Measurements from ENCODE around the gene MYO9A. TPM values are rescaled to one million over a fixed set of nuclear protein-coding genes. Genes with fewer than 3 reads are reported as not detected.
"Not testable (repeated sequence)": the region's sequence is repeated elsewhere in the genome, so short reads cannot be mapped to it uniquely, and the experiment has no call there.

The MYO9A gene
- total RNA-seq, 2 donors from 2014 or later: 24.0 to 28.6 TPM

DNA sequence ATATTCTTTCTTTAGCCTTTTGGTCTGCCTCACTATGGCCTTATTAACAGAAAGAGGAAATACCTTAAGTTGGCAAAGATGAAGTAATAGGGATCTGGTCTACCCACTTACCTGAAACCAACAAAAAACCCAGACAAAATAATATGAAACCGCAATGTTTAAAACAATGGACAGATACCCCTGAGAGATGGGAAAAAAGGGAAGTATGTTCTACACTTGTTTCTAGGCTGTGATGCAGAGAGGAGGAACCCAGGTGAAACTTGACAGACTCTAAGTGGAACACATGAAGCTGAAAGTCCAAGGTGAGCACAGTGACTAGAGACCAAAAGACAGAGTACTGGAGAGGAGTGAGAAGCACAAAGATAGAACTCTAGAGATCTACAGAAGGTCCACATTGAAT, 229.2 kb downstream of the MYO9A start:
- no peak for ATAC-seq (replicated peaks in 1 of 2)
- Mint-ChIP-seq H3K27me3 (ENCODE audit: low read depth) (no peaks in the 10 kb centered on the region), H3K4me3 (no peak overlapping the region), H3K27ac (no peak overlapping the region), H3K4me1 (ENCODE audit: low read depth) (no peaks in the 10 kb centered on the region), H3K9me3 (no peaks in the 10 kb centered on the region), H3K36me3 (ENCODE audit: insufficient read depth in 2 of 2) (peaks cover 0 to 5% of the 10 kb centered on the region in 2 donors)
- DNase-seq: no peak

DNA sequence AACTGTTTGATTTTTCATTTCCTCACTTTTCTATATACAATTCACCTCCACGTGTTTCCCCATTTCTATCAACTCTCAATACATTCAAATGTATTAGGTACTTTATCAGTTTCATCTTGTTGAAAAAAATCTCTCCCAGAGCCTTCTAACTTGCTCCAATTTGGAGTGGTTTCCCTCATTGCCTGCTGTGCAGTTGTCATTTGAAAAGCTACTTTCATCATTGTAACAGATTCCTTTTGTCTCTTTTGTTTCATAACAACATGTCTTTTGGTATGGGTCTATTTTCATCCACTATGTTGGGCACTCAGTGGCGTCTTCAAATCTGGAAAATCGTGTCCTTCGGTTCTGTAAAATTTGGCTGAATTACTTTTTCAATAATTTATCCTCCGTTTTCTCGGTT, 232.6 kb downstream of the MYO9A start:
- H3K27me3 Mint-ChIP-seq (ENCODE audit: low read depth): no peaks in the 10 kb centered on the region
- no peak overlapping the region for H3K4me3 Mint-ChIP-seq
- ATAC-seq (replicated peaks in 1 of 2) (no peak), DNase-seq (no peak)
- peaks cover 0 to 6% of the 10 kb centered on the region in 2 donors for H3K36me3 Mint-ChIP-seq (ENCODE audit: insufficient read depth in 2 of 2)
- no peak overlapping the region for H3K27ac Mint-ChIP-seq
- H3K4me1 Mint-ChIP-seq (ENCODE audit: low read depth): no peaks in the 10 kb centered on the region
- H3K9me3 Mint-ChIP-seq: no peaks in the 10 kb centered on the region

DNA sequence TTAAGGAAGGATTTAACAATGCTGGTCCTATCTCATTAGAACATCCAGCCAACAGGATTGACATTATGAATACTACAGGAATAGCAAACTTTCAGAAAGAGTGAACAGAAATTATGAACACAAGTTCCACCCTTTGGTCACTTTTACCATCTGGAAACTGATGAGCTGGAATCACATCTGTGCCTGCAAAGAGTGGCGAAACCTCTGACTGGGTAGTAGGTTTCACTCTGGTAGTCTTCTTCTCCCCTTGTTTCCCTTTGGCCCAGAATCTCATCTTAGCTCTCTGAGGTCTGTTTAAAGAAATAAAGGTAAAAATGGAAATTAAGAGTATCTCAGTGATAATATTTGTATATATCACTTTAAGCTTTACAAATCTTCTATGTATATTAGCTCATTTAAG, 234.5 kb downstream of the MYO9A start:
- no peaks in the 10 kb centered on the region for H3K9me3 Mint-ChIP-seq
- no peak for ATAC-seq (replicated peaks in 1 of 2)
- H3K36me3 Mint-ChIP-seq (ENCODE audit: insufficient read depth in 2 of 2): peaks cover 0 to 4% of the 10 kb centered on the region in 2 donors
- DNase-seq: no peak
- no peak overlapping the region for H3K27ac Mint-ChIP-seq
- H3K27me3 Mint-ChIP-seq (ENCODE audit: low read depth): no peaks in the 10 kb centered on the region
- H3K4me3 Mint-ChIP-seq: no peak overlapping the region
- H3K4me1 Mint-ChIP-seq (ENCODE audit: low read depth): no peaks in the 10 kb centered on the region

DNA sequence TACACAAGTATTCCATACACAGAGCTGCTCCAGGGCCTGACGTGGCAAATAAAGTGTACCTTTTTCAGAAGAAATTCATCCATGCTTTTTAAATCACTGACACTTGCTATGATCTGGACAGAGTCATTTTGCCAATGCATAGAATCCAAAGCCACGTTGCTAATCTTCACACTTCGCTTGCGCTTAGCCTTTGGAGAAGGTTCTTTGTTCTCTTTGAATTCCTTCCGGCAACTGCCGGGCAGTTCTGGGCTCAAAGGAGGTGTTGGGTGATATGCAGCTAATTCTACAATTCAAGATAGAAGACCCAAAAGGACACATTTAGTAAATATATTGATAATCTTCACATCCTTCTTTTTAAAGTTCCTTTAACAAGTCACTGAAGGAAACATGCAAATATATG, 237.7 kb downstream of the MYO9A start:
- DNase-seq (no peak), ATAC-seq (replicated peaks in 1 of 2) (no peak)
- Mint-ChIP-seq H3K9me3 (no peaks in the 10 kb centered on the region), H3K27me3 (ENCODE audit: low read depth) (no peaks in the 10 kb centered on the region), H3K4me3 (no peak overlapping the region), H3K4me1 (ENCODE audit: low read depth) (no peaks in the 10 kb centered on the region), H3K27ac (no peak overlapping the region), H3K36me3 (ENCODE audit: insufficient read depth in 2 of 2) (peaks cover 0 to 1% of the 10 kb centered on the region in 2 donors)

DNA sequence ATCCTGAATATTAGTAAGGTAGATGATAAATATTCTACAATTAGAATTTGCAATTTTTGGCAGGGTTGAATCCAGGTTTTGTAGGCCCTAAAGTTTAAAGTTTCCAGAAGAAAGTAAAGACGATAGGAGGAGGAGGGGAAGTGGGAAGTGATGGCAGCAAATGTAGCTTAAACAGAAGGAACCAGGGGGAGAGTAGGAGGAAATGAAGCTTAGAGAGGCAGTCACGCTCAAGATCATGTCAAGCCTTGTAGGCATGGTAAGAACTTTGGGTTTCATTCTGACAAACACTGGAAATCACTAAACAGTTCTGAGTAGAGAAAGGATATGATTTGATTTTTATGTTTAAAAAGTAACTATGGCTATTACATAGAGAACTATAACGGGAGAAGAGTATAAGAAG, 243.7 kb downstream of the MYO9A start:
- Mint-ChIP-seq H3K4me3 (no peak overlapping the region), H3K27me3 (ENCODE audit: low read depth) (no peaks in the 10 kb centered on the region), H3K9me3 (no peaks in the 10 kb centered on the region), H3K4me1 (ENCODE audit: low read depth) (no peaks in the 10 kb centered on the region), H3K36me3 (ENCODE audit: insufficient read depth in 2 of 2) (no peaks in the 10 kb centered on the region), H3K27ac (no peak overlapping the region)
- ATAC-seq (replicated peaks in 1 of 2) (no peak), DNase-seq (no peak)

DNA sequence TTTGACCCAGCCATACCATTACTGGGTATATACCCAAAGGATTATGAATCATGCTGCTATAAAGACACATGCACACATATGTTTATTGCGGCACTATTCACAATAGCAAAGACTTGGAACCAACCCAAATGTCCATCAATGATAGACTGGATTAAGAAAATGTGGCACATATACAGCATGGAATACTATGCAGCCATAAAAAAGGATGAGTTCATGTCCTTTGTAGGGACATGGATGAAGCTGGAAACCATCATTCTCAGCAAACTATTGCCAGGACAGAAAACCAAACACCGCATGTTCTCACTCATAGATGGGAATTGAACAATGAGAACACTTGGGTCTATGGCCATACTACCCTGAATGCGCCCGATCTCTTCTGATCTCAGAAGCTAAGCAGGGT, 259.7 kb downstream of the MYO9A start:
- not testable (repeated sequence) for DNase-seq; H3K4me3 Mint-ChIP-seq; H3K27ac Mint-ChIP-seq; H3K4me1 Mint-ChIP-seq (ENCODE audit: low read depth); H3K27me3 Mint-ChIP-seq (ENCODE audit: low read depth); ATAC-seq (replicated peaks in 1 of 2); H3K36me3 Mint-ChIP-seq (ENCODE audit: insufficient read depth in 2 of 2); H3K9me3 Mint-ChIP-seq

DNA sequence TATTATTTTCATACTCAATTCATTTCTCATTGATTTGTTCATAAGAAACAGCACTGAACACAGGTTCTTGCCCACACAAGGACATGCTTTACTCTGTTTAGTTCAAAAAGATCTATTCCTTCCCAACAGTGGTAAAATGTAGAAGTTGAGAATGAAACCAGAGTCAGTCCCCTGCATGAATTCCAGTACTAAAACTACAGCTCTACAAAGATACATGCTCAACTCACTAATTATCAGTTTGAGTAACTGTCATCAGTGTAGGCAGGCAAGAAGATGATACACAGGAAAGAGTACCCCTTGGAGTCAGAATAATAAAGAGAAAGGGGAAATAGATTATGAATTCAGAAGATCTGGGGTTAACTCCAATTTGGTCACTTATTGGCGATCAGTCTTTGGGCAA, 264.4 kb downstream of the MYO9A start:
- H3K36me3 Mint-ChIP-seq (ENCODE audit: insufficient read depth in 2 of 2): peaks cover 0 to 5% of the 10 kb centered on the region in 2 donors
- no peaks in the 10 kb centered on the region for H3K9me3 Mint-ChIP-seq
- peak overlapping the region; percentile 68 for H3K27ac Mint-ChIP-seq
- no peaks in the 10 kb centered on the region for H3K4me1 Mint-ChIP-seq (ENCODE audit: low read depth)
- peak overlapping the region in 1 of 2 donors; percentile 6 for H3K4me3 Mint-ChIP-seq
- ATAC-seq (replicated peaks in 1 of 2) (peak; percentile 47 to 77), DNase-seq (no peak)
- no peaks in the 10 kb centered on the region for H3K27me3 Mint-ChIP-seq (ENCODE audit: low read depth)

DNA sequence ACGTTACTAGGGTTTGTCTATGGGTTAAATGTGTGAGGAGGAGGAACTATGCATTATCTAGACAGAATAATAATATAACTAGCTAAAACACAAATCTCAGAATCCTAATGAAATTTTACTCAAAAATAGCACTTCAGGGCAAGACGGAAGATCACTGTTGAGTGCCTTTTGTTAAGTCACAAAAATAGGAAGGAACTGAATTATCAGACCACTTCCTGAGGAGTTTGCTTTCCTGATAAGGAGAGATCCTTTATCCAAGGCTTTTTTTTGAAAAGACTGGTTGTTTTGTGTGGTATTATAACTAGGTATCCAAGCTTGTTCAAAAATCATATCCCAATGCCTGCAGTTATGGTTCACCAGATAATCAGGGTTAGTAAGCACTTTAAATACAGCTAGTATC, 273.0 kb downstream of the MYO9A start:
- Mint-ChIP-seq H3K4me1 (ENCODE audit: low read depth) (no peaks in the 10 kb centered on the region), H3K4me3 (no peak overlapping the region), H3K27me3 (ENCODE audit: low read depth) (no peaks in the 10 kb centered on the region), H3K36me3 (ENCODE audit: insufficient read depth in 2 of 2) (peaks cover 0 to 11% of the 10 kb centered on the region in 2 donors), H3K27ac (no peak overlapping the region), H3K9me3 (no peaks in the 10 kb centered on the region)
- ATAC-seq (replicated peaks in 1 of 2) (no peak), DNase-seq (no peak)

DNA sequence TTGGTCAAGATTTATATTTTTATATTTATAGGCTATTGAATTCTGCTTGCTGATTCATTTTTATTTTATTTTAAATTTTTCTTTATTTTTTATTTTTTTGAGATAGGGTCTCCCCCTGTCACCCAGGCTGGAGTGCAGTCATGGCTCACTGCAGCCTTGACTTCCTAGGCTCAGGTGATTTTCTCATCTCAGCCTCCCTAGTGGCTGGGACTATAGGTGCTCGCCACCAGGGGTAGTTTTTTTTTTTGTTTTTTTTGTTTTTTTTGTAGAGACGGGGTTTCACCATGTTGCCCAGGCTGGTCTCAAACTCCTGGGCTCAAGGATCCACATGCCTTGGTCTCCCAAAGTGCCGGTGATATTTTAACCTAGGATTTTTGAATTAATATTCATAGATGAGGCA, 276.4 kb downstream of the MYO9A start:
- Mint-ChIP-seq H3K27me3 (ENCODE audit: low read depth) (no peaks in the 10 kb centered on the region), H3K27ac (no peak overlapping the region), H3K4me1 (ENCODE audit: low read depth) (peaks cover 5% of the 10 kb centered on the region), H3K36me3 (ENCODE audit: insufficient read depth in 2 of 2) (peaks cover 0 to 3% of the 10 kb centered on the region in 2 donors), H3K4me3 (no peak overlapping the region), H3K9me3 (no peaks in the 10 kb centered on the region)
- ATAC-seq (replicated peaks in 1 of 2) (no peak), DNase-seq (no peak)

DNA sequence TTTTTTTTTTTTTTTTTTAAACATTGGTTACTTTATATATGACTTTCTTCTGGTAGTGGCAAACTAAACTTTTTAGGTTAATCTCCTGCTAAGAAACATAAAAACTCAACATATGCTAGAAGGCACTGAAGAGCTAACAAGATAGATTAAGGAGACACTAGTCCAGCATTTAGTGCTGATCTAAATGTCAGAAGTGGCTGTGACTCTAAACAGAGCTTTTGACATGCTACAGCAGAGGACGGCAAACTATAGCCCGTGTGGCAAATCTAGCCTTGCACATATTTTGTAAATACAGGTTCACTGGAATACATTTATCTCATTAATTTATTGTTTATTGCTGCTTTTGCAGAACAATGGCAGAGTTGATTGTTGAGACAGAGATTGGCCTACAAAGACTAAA, 287.0 kb downstream of the MYO9A start:
- H3K27ac Mint-ChIP-seq: no peak overlapping the region
- no peaks in the 10 kb centered on the region for H3K9me3 Mint-ChIP-seq

DNA sequence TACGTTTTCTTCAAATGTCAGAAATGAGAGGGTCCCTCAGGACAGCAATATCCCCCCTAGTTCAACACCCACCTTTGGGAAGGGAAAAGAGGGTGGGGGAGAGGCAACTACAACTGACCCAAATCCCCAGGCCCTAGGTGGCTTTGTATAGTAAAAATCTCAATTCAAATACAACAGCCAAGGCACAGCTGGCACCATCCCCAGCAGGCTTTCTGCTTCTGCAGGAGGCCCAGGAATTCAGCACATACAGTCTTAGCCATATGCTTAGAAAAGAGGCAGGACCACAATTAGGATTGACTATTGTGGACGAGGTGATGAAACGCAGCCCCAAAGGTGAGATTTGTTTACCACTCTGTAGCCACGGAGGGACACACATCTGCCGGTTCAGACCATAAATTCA, 291.8 kb downstream of the MYO9A start:
- Mint-ChIP-seq H3K27ac (no peak overlapping the region), H3K4me3 (no peak overlapping the region), H3K36me3 (ENCODE audit: insufficient read depth in 2 of 2) (peaks cover 19 to 26% of the 10 kb centered on the region in 2 donors), H3K4me1 (ENCODE audit: low read depth) (no peaks in the 10 kb centered on the region), H3K9me3 (peaks cover 3 to 4% of the 10 kb centered on the region in 2 donors), H3K27me3 (ENCODE audit: low read depth) (no peaks in the 10 kb centered on the region)
- DNase-seq: no peak
- no peak for ATAC-seq (replicated peaks in 1 of 2)

More for the DNA sequence above, 287.0 kb downstream of the MYO9A start:
- Mint-ChIP-seq H3K4me3 (no peak overlapping the region), H3K36me3 (ENCODE audit: insufficient read depth in 2 of 2) (peaks cover 11 to 13% of the 10 kb centered on the region in 2 donors), H3K27me3 (ENCODE audit: low read depth) (no peaks in the 10 kb centered on the region), H3K4me1 (ENCODE audit: low read depth) (no peaks in the 10 kb centered on the region)
- no peak for DNase-seq
- ATAC-seq (replicated peaks in 1 of 2): no peak

DNA sequence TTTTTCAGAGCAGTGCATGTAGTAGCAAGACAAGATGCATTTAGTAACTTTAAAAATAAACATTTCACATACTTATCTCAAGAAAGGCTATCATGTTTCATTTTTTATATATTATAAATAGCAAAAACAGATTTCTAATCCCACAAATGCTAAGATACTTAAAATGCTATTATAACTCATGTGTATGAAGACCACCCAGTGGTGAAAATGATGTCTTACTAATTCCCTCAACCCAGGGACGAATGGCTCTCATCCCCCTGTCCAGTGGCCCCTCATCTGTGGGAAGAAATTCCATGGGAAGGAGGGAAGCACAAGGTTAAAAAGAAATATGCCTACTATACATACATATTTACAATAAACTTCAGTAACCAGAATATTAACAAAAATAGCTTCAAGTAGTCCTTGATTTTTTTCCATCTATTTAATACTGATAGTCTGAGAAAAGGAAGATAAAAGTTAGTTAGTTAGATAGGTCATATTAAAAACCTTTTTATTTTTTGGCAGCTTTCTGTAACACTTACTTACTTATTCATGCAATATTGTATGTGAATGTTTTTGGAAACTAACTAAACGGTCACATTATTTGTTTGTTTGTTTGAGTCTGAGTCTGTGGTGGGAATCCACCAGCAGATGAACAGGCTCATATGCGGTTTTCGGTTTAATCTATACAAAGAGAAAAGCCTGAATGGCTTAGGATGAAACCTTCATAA, 292.8 kb downstream of the MYO9A start:
- Mint-ChIP-seq H3K27me3 (ENCODE audit: low read depth) (no peaks in the 10 kb centered on the region), H3K4me3 (no peak overlapping the region), H3K27ac (no peak overlapping the region), H3K36me3 (ENCODE audit: insufficient read depth in 2 of 2) (peaks cover 19 to 26% of the 10 kb centered on the region in 2 donors), H3K4me1 (ENCODE audit: low read depth) (no peaks in the 10 kb centered on the region), H3K9me3 (peaks cover 3 to 4% of the 10 kb centered on the region in 2 donors)
- ATAC-seq (replicated peaks in 1 of 2) (no peak), DNase-seq (no peak)

DNA sequence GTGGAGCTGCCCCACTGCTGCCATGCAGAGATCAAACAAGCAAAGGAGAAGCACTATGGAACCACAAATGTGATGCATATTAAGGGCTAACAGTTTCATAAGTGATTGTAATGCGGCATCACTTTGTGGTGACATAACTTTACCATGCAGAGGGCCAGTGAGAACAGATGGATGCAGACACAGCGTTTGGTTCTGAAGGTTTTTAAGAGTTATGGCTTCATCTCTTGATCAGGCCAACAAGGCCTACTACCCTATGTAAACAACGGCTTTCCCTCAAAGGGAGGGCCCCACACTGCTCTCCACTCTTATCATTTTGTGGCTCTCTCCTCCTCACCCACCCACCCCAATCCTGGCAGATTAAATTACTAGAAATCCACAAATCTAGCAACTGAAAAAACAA, 294.1 kb downstream of the MYO9A start:
- H3K27me3 Mint-ChIP-seq (ENCODE audit: low read depth): no peaks in the 10 kb centered on the region
- H3K36me3 Mint-ChIP-seq (ENCODE audit: insufficient read depth in 2 of 2): peaks cover 18 to 24% of the 10 kb centered on the region in 2 donors
- no peak for DNase-seq
- peaks cover 3 to 6% of the 10 kb centered on the region in 2 donors for H3K9me3 Mint-ChIP-seq
- no peaks in the 10 kb centered on the region for H3K4me1 Mint-ChIP-seq (ENCODE audit: low read depth)
- no peak overlapping the region for H3K4me3 Mint-ChIP-seq
- no peak for ATAC-seq (replicated peaks in 1 of 2)
- no peak overlapping the region for H3K27ac Mint-ChIP-seq

All from activated T-cell treated with anti-CD3 and anti-CD28 coated beads, Interleukin-2, amount 50 U/mL, for 72 hours (primary cell).